Effector memory CD4-positive, alpha-beta T cell (primary cell): ENCODE measurements around the gene TIMM21.

Source experiments
- DNase-seq, 3 donors: peaks; one replicate each; pipeline ENCODE4 v3.0.0-alpha.2; 2020
- H3K27ac ChIP-seq: 2 replicates; pipeline ENCODE4 v1.7.0; 2013; ENCODE audit warnings: mild to moderate bottlenecking, low read length, moderate library complexity; ENCODE audit not compliant: insufficient read depth, poor library complexity, severe bottlenecking
- H3K27me3 ChIP-seq: replicated peaks from 2 replicates; pipeline ENCODE4 v1.7.0; 2013; ENCODE audit warnings: mild to moderate bottlenecking, low read length; ENCODE audit not compliant: insufficient read depth, control insufficient read depth, poor library complexity, severe bottlenecking
- H3K36me3 ChIP-seq: 2 replicates; pipeline ENCODE4 v1.7.0; 2013; ENCODE audit warnings: mild to moderate bottlenecking, low read length, moderate library complexity; ENCODE audit not compliant: control insufficient read depth, insufficient read depth
- H3K4me1 ChIP-seq: 2 replicates; pipeline ENCODE4 v1.7.0; 2013; ENCODE audit warnings: low read length, mild to moderate bottlenecking; ENCODE audit not compliant: control insufficient read depth, insufficient read depth, poor library complexity, severe bottlenecking
- H3K4me3 ChIP-seq: 2 replicates; pipeline ENCODE4 v1.7.0; 2013; ENCODE audit warnings: low read length, low read depth, mild to moderate bottlenecking; ENCODE audit not compliant: insufficient read depth, poor library complexity, severe bottlenecking
- H3K9me3 ChIP-seq: 2 replicates; pipeline ENCODE4 v1.7.0; 2013; ENCODE audit warnings: mild to moderate bottlenecking, low read length, moderate library complexity; ENCODE audit not compliant: control insufficient read depth

Gene TIMM21

GRCh38 chr18:74142252-74142651, 6.1 kb upstream of the TIMM21 start:
- Histone ChIP-seq H3K4me3 (no peak overlapping the region), H3K27me3 (no peaks in the 10 kb centered on the region), H3K36me3 (no peaks in the 10 kb centered on the region), H3K9me3 (no peaks in the 10 kb centered on the region), H3K4me1 (peaks cover 4% of the 10 kb centered on the region), H3K27ac (no peak overlapping the region)
- DNase-seq = no peak

- DNase-seq = no peak
- Histone ChIP-seq H3K36me3 (peaks cover 4% of the 10 kb centered on the region), H3K9me3 (no peaks in the 10 kb centered on the region), H3K4me1 (peaks cover 4% of the 10 kb centered on the region), H3K4me3 (peak overlapping the region; percentile 82), H3K27me3 (no peaks in the 10 kb centered on the region), H3K27ac (no peak overlapping the region)
Measured at GRCh38 chr18:74146756-74147155, 1.6 kb upstream of the TIMM21 start.

GRCh38 chr18:74147491-74147778, 888 bp upstream of the TIMM21 start:
- peak overlapping the region; percentile 95 for H3K27ac ChIP-seq
- DNase-seq = no peak
- H3K4me3 ChIP-seq = peak overlapping the region; percentile 82
- peaks cover 4% of the 10 kb centered on the region for H3K4me1 ChIP-seq
- H3K9me3 ChIP-seq = no peaks in the 10 kb centered on the region
- peaks cover 4% of the 10 kb centered on the region for H3K36me3 ChIP-seq
- no peaks in the 10 kb centered on the region for H3K27me3 ChIP-seq

DNA sequence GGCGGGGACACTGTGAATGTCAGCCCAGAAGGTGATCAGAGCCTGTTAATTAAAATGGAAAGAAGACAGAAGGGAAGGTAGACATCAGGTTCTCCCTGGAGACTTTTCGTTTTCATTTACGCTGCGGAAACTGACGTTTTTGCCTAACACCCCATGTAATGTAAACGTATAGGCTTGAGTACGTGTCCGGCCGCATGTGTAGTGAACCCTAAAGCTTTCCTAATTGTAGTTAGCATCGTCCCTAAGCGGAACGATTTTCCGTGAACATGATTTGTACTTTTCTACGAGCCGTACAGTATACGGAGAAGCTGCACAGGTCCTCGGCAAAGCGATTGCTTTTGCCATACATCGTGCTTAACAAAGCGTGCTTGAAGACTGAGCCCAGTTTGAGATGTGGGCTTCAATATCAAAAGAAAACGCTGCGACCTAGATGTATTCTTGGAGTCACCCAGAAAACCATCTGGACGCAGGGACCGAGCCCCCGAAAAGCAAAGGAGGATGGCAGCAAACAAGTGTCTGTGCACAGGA, 284 bp downstream of the TIMM21 start:
- H3K27ac ChIP-seq = peak overlapping the region; percentile 95
- H3K36me3 ChIP-seq = peaks cover 8% of the 10 kb centered on the region
- peak overlapping the region; percentile 82 for H3K4me3 ChIP-seq
- no peak for DNase-seq
- H3K9me3 ChIP-seq = no peaks in the 10 kb centered on the region
- H3K4me1 ChIP-seq = peaks cover 4% of the 10 kb centered on the region
- no peaks in the 10 kb centered on the region for H3K27me3 ChIP-seq

DNA sequence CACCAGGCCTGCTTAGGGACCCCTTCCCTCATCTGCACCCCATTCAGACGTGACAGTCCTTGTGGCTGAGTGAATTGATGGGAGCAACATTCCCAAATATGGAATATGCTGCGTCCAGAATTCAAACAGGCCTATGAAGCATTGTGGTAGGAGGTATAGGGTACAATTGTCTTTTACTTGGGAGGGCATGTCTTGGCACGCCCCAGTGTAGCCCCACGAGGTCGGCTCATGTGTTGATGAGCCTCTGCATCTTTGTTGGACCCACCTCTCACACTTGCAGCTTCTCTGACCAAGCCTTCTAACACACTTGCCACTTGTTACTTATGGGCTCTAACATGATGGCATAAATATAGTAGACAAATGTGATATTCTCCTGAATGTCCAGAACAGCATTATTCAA, 1.6 kb downstream of the TIMM21 start:
- no peak overlapping the region for H3K4me3 ChIP-seq
- H3K27me3 ChIP-seq = no peaks in the 10 kb centered on the region
- H3K4me1 ChIP-seq = peaks cover 4% of the 10 kb centered on the region
- peaks cover 10% of the 10 kb centered on the region for H3K36me3 ChIP-seq
- no peaks in the 10 kb centered on the region for H3K9me3 ChIP-seq
- no peak overlapping the region for H3K27ac ChIP-seq
- DNase-seq = no peak

DNA sequence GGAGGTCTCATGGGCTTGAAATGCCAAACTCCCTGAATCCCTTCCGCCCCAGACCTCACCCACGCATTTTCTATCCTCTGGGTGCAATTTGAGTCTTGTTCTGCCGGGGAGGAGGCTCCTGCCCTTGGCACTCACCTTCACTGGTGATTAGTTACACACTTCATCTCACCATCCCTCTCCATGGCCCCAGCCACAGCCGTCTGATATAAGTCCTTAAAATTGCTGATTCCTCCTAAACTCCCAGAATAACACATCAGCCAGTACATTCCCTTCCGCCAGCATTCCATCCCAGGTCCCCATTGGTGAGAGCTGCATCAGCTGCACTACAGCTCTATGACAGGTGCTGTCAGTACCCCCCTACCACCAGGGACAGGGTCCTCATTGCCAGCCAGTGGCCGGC, 3.9 kb downstream of the TIMM21 start:
- no peak overlapping the region for H3K27ac ChIP-seq
- no peak for DNase-seq
- no peak overlapping the region for H3K4me3 ChIP-seq
- no peaks in the 10 kb centered on the region for H3K9me3 ChIP-seq
- peaks cover under 1% of the 10 kb centered on the region for H3K4me1 ChIP-seq
- peaks cover 28% of the 10 kb centered on the region for H3K36me3 ChIP-seq
- no peaks in the 10 kb centered on the region for H3K27me3 ChIP-seq

- Histone ChIP-seq H3K9me3 (no peaks in the 10 kb centered on the region), H3K36me3 (peaks cover 34% of the 10 kb centered on the region), H3K27ac (no peak overlapping the region), H3K4me3 (no peak overlapping the region), H3K4me1 (no peaks in the 10 kb centered on the region), H3K27me3 (no peaks in the 10 kb centered on the region)
- no peak for DNase-seq
Measured at GRCh38 chr18:74152857-74153256, 4.5 kb downstream of the TIMM21 start.

DNA sequence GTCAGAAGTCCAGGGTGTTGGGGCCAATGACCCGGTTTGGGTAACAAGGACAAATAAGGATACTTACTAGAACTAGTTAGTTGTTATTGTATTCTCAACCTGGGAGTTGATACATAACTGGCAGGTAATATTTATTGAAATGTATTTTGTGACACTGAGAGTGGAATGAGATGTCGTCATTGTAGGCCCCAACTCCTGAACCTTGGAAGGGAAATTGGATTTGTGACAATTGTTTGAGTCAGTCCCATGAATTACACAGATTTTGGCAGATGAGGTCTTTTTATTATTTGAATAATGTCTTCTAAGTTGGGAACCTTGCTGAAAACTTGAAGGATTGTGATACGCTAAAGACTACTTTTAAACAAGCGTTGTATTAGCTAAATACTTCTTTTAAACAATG, 5.1 kb downstream of the TIMM21 start:
- no peak overlapping the region for H3K4me3 ChIP-seq
- no peak for DNase-seq
- H3K36me3 ChIP-seq = peaks cover 39% of the 10 kb centered on the region
- H3K9me3 ChIP-seq = no peaks in the 10 kb centered on the region
- no peaks in the 10 kb centered on the region for H3K27me3 ChIP-seq
- no peaks in the 10 kb centered on the region for H3K4me1 ChIP-seq
- H3K27ac ChIP-seq = no peak overlapping the region

GRCh38 chr18:74153793-74154192, 5.5 kb downstream of the TIMM21 start:
- peaks cover 44% of the 10 kb centered on the region for H3K36me3 ChIP-seq

DNA sequence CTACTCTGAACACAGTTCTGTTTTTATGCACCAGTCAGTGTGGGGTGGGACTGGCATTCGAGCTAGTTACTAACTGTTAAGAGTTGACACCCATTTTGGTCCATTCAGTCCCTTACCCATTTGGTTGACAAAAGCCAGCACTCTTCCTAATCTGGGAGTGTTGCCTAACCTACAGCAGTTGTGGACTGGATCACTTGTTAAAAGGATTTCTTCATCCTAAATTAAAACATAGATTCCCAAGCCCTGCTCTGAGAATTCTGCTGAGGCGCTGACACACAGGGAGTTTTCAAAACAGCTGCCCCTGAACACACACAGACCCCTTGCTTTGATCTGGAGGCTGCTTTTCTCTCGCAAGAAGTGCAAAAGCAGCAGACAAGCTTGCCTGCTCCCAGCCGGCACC, 6.4 kb downstream of the TIMM21 start:
- no peak overlapping the region for H3K4me3 ChIP-seq
- H3K27me3 ChIP-seq = no peaks in the 10 kb centered on the region
- no peak overlapping the region for H3K27ac ChIP-seq
- H3K4me1 ChIP-seq = no peaks in the 10 kb centered on the region
- no peak for DNase-seq
- peaks cover 48% of the 10 kb centered on the region for H3K36me3 ChIP-seq
- no peaks in the 10 kb centered on the region for H3K9me3 ChIP-seq

More at GRCh38 chr18:74153793-74154192, 5.5 kb downstream of the TIMM21 start:
- Histone ChIP-seq H3K9me3 (no peaks in the 10 kb centered on the region), H3K4me1 (no peaks in the 10 kb centered on the region), H3K27ac (no peak overlapping the region), H3K27me3 (no peaks in the 10 kb centered on the region), H3K4me3 (no peak overlapping the region)
- no peak for DNase-seq

GRCh38 chr18:74155276-74155675, 7.0 kb downstream of the TIMM21 start:
- no peaks in the 10 kb centered on the region for H3K9me3 ChIP-seq
- H3K27me3 ChIP-seq = no peaks in the 10 kb centered on the region
- H3K36me3 ChIP-seq = peaks cover 51% of the 10 kb centered on the region
- no peak overlapping the region for H3K4me3 ChIP-seq
- no peak overlapping the region for H3K27ac ChIP-seq
- no peaks in the 10 kb centered on the region for H3K4me1 ChIP-seq
- DNase-seq = no peak
